NT2/D1 (cell line): ENCODE measurements around the gene COA3.

Experiments used
- YY1 ChIP-seq: IDR thresholded peaks from 2 replicates; pipeline ENCODE4 v1.6.1; 2011; ENCODE audit not compliant: insufficient read length, insufficient read depth
- ZNF274 ChIP-seq: IDR thresholded peaks from 2 replicates; pipeline ENCODE4 v1.6.1; 2011; ENCODE audit warnings: mild to moderate bottlenecking, low read depth, low read length

- TF ChIP-seq ZNF274 (no peak), YY1 (peak; percentile 83)
Measured at GRCh38 chr17:42798383-42799380, at the start of gene COA3, which contains the start of gene CNTD1.
